C4-2B (cell line): ENCODE measurements around the gene CRY2.

ENCODE experiments used
- CTCF ChIP-seq: fragments of 450-650 bp; conservative IDR thresholded peaks from 2 replicates; pipeline ENCODE4 v1.5.1; 2017; ENCODE audit warnings: mild to moderate bottlenecking
- ZFX ChIP-seq: fragments of 450-650 bp; IDR thresholded peaks from 2 replicates; pipeline ENCODE4 v1.6.1; 2017

GRCh38 chr11:45889966-45890365 lies 42.7 kb downstream of the CRY2 start:
- TF ChIP-seq CTCF (no peak), ZFX (no peak)
